NCI-H510A treated with DMSO at 0.1 percent for 48 hours (cell line): ENCODE data around the gene KLHL14.
"Not testable (repeated sequence)": the region's sequence is repeated elsewhere in the genome, so short reads cannot be mapped to it uniquely, and the experiment has no call there.

Experiments used
- DNase-seq: peaks from one replicate; lab custom pipeline; 2025; lab: John Stamatoyannopoulos, UW

The KLHL14 gene

DNA sequence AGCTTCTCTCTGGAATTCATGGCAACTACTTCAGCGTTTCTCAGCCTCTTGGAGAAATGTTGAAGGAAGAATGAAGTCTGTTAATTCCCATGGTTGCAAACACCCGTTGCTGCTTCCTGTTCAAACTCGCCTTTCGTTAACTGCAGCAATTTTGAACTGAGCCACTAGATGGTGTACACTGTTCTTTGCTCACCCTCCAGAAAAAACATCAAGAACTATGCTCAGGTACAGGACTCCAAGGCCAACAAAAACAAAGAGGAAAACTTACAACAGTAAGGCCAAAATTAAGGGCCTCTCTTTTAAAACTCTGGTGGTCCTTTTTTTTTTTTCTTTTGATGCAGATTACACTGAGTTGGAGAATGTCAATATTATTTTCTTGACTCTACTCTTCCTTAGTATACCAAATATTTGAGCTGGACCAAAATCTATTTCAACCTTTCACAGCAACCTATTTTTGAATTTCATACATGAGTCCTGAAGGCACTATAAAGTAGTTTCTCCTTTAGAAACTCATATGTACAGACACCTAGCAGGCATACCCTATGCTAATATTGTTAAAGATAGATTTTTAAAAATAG, 58.2 kb downstream of the KLHL14 start:
- peak; percentile 98 for DNase-seq

DNA sequence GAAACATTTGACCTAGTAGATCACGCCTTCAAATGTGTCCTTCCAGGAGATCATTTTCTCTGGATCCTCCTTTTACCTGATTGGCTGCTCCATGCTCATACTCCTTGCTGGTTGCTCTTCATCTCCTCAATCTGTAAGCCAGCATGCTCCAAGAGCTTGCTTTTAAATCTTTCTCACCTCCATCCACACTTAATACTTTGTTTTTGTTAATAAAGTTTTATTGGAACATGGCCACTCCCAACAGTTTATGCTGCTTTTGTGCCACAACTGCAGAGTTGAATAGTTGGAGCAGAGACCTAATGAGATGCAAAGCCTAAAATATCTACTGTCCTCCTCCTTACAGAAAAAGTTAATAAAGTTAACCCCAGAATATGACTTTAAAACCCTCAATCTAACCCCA, 60.0 kb downstream of the KLHL14 start:
- DNase-seq, result no peak

DNA sequence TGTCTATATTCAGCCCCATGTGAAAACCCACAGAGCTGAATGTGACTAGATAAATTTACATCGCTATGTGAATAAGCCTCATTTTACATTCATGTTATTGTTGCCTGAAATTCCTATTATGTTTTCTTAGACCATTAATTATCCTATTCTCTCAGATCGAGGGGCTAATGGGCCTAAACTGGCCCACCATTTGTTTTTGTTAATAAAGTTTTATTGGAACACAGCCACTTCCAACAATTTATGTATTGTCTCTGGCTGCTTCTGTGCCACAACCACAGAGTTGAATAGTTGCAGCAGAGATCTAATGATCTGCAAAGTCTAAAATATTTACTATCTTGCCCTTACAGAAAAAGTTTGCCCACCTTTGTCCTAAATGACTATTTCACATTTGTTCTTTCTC, 61.0 kb downstream of the KLHL14 start:
- DNase-seq, result no peak

DNA sequence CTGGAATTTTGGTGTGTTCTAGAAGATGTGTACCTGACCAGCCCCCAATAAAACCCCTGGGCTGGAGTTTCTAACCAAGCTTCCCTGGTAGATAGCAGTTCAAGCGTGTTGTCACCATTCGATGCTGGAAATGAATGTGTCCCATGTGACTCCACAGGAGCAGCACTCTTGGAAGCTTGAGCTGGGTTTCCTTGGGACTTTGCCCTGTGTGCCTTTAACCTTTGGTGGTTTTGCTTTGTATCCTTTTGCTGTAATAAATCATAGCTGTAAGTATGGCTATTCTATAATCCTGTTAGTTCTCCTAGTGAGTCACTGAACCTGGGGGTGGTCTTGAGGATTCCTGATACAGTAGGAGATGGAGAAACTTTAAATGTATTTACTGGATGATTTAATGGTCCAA, 65.2 kb downstream of the KLHL14 start:
- DNase-seq, result no peak

DNA sequence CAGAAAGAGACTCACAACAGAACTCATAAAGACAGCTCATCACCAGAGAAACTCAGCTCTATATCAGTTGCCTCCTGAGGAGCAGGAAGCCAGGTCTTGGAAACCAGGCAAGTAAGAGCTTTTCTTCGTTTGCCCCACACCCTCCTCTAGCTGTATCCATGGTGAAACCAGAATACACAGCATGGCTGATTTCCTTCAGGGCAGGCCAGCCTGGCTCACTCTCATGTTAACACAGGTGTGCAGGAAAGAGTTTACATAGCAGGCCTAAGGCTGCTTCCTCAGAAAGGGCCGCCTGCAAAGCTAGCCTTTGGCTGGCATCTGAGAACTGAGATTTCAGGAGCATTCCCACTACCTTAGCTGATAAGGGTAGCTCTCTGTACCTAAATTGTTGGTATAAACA, 65.7 kb downstream of the KLHL14 start:
- peak; percentile 55 for DNase-seq

DNA sequence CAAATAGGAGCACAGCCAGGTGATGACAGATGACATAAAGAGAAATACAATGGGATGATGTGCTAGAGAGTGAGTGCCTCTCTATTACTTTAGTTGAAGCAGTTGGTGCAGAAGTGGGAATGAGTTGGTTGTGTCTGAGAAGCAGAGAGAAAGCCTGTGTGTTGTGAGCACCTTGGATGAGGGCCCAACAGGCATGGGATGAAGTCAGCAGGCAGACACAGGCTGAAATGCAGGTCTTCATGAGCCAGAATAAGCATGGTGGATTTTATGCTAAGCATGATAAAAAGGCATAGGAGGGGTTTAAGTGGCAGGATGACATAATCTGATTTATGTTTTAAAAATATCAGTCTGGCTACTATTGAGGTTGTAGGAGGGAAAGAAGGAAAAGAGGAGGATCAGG, 71.5 kb downstream of the KLHL14 start:
- peak; percentile 37 for DNase-seq

DNA sequence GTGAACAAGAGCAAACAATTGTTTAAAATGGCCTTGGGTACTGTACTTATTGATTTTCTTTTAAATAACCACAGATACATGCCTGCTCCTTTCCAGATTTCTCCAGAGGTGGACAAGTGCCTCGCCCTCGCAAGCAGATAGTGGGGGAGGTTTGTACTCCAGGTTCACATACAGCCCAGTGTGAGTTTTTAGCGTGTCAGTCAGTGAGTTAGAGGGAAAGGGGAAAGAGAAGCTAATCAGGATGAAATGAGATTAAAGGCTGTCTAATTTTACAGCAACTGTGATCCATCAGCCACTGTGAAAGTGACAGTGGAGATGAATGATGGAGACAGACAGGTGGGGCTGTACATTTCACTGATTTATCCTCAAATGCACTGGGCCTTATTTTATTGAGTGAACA, 74.7 kb downstream of the KLHL14 start:
- no peak for DNase-seq

DNA sequence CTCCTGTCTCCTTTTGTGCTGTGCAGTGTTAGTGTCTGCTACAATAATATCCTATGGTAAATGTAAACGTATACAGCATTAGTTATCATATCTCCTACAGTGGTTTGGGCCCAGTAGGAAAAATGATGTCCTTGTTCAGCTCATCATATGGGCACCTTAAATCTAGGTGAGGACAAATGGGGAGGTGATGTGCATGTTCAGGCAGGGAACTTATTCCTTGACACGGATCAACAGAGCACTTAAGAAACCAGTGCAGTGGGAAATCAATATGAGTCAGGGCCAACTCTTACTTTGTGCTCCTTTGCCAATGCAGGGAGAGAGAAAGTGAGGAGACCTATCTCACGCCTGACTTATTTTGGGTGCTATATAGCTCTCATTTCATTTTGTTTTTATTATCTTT, 76.4 kb downstream of the KLHL14 start:
- no peak for DNase-seq

DNA sequence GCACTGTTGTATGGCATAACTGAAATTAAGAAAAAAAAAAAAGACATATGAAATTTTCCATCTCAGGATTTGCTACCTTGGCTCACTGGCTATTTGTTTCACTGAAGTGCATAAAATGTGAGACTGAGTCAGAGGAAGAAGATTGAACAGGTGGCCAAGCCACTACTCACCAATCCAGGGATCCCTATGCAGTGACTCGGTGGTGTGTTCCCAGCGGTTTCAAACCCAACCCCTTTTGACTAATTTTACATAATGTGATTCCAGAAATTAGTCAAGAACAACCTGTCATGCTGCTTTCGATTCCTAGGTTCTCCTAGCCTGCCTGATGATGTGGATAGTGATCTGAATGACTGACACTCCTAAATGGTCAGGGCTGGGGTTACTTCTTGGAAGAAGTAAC, 77.3 kb downstream of the KLHL14 start:
- no peak for DNase-seq

DNA sequence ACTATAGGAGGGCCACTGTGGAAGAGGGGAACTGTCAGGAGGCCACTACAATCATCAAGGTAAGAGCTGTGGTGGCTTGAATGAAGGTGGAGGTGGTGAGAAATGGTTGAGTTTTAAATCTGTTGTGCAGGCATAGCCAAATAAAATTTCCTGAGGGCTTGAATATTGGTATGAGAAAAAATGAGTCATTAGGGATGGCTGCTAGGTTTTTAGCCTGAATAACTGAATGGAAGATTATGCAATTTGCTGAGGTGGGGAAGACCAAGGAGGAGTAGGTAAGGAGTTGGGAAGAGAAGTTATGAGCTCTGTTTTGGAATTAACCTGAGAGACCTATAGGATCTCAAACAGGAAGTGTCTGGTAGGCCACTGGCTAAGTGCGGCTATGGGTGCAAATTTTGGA, 84.0 kb downstream of the KLHL14 start:
- DNase-seq, result no peak

DNA sequence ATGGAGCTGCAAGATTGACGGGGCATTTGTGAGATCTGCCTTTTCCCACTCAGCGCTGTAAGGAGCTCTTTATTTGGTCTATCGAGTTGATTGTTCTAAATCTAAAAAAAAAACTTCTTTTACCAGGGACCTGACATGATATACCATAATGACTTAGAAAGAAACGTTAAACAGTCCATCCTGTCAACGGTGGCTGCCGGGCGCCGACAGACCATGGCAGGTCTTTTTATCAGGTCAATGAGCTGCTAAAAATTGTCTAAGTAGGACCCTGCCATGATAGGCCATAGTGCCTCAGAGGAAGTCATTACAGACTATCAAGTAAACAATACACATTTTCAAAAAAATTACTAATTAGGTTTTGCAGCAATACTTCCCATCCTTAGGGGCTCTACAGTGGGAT, 87.9 kb downstream of the KLHL14 start:
- no peak for DNase-seq

DNA sequence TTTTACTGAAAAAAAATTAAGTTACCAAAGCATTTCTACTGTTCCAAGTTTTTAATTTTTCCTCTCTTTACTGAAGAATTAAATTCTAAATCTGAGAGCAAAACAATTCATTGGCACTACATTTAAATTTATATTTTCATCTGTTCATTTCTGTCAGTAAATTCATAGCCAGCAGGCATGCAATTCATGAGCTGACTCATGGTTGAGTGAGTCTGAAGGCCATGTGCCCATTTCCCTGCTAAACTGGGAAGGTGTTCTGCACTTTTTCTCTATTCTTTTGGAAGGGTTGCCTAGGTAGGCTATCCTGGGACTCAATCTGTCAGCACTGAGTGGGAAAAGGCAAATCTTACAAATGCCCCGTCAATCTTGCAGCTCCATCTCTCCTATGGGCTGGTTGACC, 88.7 kb downstream of the KLHL14 start:
- DNase-seq, result no peak

DNA sequence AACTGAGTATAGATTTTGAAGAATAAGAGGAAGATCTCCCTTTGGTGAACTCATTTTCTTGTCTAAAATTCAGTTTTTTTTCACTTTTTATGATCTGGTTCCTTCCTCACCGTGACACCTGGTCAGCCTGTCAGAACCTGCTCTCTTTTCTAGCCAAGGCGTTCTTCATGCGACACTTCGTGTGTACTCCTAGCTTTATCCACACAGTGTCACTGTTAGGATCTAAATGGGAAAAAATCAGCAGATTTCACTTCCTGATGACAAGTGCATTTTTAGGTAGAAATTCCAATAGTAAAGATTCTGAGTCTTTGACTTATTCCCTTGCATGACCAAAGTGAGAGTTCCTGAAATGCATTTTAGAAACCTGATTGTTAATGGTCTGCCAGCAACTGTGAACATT, 89.8 kb downstream of the KLHL14 start:
- DNase-seq, result no peak

DNA sequence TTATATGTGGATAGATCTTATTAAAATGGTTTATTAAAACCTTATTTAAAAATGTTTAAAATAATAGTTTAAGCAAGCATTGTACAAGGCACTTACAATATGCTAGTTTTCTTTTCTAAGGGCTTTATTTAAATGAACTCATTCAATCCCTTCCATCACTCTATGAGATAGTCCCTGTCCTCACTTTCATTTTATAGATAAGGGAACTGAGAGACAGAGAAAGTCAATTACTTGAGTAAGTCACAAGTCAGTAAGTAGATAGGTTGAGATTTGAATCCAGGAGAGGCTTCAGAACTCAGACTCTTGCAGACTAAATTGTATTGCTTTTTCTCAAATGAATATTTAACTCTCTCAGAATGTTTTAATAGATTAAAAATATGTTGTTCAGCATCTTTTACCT, 95.2 kb downstream of the KLHL14 start:
- no peak for DNase-seq

DNA sequence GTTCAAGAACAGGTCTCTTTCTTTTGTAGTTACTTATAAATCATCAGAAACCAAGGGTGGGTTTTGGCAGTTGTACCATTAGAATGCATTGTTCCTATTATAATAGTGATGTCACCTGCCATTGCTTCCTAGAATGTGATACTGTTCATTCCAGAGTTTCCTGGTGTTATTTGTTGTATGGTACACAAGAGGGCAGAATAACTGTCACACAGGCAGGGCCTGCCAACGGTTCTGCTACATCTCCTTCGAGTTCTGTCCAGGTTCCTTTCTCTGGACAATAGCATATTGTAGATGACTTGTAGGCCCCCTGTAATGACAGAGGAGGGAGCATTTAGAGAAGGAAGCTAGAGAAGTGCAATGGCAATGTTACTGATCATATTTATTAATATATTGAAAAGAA, 98.3 kb downstream of the KLHL14 start:
- DNase-seq, result peak; percentile 20

DNA sequence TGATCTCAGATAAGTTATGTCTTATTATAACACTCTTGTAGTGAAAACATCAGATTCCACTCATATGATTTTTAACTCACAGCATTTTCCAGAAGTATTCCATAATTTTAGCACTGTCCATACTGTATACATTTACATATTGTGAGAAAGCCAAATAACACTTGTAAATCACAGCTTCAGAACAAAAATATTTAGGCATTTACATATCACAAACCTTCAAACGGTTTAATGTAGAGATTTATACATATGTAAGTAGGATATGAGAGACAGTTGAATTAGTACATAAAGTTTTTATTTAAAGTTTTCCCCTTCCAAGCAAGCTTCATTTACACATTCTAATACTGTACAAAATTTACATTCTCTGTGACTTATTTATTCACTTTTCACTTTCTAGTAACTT, 100.4 kb downstream of the KLHL14 start:
- no peak for DNase-seq

DNA sequence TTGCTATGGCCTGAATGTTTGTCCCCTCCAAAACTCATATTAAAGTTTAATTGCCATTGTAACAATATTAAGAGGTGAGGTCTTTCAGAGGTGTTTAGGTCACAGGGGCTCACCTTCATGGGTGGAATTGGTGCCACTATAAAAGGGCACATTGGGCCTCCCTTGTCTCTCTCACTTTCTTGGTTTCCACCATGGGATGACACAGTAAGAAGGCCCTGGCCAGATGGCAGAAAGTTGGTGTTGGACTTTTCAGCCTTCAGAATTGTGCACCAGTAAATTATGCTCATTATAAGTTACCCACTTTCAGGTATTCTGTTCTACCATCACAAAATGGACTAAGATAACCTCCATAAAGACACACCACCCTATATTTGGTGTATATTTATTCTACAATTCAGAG, 102.1 kb downstream of the KLHL14 start:
- no peak for DNase-seq

DNA sequence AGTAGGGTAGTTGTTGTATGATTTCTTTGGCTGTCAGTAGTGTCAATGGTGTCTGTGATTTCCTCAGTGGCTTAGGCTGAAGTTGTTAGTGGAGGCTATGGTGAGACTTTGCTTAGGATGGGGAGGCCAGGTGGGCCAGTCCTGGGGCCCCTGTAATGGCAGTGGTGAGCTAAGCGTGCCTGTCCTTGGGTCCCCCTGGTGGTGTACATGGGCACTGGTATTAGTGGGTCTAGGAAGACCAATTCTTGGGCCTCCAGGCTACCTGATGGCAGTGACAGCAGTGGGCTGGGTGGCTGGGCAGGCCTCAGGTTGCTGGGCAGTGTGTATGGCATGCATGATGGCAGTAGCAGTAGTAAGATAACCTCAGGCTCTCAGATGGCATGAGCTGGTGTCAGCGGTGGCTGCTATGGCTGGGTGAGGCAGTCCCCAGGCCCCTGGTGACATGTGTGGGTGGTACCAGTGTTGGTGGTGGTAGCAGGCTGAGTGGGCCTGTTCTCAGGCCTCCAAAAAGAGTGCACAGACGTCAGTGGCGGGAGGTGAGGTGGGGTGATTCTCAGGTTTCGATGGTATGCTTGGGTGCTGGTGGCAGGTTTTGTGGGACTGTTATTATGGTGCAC, 103.2 kb downstream of the KLHL14 start:
- no peak for DNase-seq

DNA sequence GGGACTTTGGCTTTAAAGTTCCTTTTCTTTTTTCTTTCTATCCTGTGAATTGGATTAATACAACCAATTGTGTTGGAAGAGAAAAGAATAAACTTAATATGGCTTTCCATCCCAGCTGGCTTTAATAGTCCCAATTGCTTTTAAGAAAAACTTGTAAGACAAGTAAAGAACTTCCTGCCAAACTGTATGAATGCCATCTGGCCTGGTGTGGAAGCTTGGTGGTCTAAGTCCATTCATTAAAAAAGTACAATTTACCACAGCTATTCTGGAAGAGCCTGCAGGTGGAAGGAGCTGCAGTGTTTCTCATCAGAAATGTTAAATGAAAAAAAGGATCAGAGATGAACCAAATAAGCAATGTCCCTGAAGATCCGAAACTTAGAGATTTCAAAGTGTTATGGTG, 103.9 kb downstream of the KLHL14 start:
- no peak for DNase-seq

DNA sequence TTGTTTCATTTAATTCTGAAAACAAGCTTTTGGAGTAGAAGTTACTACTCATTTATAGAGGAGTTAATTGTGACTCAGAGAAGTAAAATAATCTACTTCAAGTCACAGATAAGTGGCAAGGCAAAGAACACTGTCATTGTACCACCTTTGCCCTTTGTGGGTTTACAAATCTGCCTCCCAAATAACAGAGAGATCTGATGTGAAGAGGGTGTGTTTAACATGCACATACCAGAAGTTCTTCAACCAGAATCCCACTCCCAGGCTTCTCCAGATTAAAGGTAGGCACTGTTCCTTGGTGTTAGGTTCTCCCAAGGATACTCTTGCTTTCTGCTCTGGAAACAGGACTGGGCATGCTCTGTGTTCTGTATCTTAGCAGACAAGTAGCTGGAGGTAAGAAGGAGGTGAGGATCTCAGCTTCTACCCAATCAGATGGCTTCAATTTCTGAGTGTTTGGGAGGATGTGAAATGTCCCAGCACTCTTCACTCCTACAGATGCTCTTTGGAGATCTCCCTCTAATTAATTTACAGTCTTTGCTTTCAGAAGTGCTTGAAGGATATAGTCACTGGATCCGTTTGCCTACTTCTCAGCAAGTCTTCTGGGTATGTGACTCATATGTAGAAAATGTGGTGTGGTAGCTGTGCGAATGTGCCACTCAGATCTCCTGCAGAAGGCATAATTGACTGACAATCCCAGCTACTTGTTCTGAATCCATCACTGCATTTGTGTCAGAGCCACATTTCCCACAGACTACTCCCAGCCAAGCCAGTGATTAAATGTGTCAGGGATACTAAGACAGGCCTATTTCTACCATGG, 111.1 kb downstream of the KLHL14 start:
- DNase-seq, result no peak

DNA sequence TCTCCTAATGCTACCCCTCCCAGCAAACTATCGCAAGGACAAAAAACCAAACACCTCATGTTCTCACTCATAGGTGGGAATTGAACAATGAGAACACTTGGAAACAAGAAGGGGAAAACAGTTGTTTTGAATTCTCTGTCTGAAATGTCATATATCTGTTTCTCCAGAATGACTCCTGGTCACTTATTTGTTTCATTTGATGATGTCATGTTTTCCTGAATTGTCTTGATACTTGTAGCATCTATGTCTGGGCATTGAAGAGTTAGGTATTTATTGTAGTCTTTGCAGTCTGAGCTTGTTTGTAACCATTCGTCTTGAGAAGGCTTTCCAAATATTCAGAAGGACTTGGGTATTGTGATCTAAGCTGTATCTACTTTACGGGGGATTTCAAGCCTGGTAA, 118.3 kb downstream of the KLHL14 start:
- DNase-seq, result not testable (repeated sequence)

DNA sequence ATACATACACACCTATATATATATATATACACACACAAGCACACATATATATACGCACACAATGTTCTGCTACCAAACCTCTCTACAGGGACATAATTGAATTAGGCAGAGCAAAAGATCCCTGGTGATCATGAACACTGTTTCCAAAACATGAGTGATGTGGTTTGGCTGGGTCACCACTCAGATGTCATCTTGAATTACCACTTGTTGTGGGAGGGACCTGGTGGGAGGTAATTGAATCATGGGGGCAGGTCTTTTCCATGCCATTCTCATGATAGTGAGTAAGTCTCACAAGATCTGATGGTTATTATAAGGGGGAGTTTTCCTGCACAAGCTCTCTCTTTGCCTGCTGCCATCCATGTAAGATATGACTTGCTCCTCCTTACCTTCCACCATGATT, 135.2 kb downstream of the KLHL14 start:
- DNase-seq, result not testable (repeated sequence)

DNA sequence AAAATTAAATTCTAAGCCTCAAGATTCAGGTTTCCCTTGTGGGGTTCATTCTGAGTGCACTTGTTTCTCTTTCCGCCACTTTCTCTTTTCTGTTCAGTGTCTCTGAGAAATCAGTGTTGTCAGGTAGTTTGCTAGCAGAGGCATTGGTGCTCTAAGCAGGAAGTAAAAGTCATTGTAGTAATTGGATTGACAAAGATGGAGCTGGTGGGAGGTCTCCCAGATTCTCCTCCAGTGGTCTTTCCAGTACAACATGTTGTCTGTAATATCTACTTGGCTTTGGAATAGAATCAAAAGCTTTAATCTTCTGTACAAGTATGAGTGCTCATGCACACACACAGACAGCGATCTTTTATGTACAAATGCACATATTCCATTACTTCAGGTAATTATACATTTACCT, 135.6 kb downstream of the KLHL14 start:
- no peak for DNase-seq
